ENCODE data around the gene IGFL2. TPM values are rescaled to one million over a fixed set of nuclear protein-coding genes. Genes with fewer than 3 reads are reported as not detected.
"Not testable (repeated sequence)": the region's sequence is repeated elsewhere in the genome, so short reads cannot be mapped to it uniquely, and the experiment has no call there.

The IGFL2 gene
- polyA plus RNA-seq, 2 donors = 0.12 to 5.4 TPM

DNA sequence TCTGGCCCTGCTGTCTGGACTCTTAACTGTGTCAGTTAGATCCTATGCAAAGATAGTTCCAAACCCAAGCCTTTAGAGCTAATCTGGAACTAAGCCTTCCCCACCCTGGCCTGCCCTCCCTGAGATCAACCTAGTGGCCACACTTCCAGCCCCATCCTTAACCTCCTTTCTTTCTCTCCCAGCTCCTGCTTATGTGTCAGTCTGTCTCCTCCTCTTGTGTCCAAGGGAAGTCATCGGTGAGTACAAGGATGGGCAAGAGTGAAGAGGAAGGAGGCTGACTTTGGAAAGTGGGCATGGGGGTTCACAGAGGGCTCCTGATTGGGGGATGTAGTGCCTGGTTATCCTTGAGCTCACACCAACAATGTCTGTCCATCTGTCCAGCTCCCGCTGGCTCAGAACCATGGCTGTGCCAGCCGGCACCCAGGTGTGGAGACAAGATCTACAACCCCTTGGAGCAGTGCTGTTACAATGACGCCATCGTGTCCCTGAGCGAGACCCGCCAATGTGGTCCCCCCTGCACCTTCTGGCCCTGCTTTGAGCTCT is 12.3 kb downstream of the IGFL2 start:
- Histone ChIP-seq H3K4me3 (ENCODE audit: low read depth in 1 of 2, low read length in 2 of 2) (no peak overlapping the region), H3K4me1 (ENCODE audit: control insufficient read depth in 2 of 2, insufficient read depth in 2 of 2, low read length in 1 of 2) (no peaks in the 10 kb centered on the region), H3K36me3 (ENCODE audit: control insufficient read depth in 2 of 2, insufficient read depth in 2 of 2, low read length in 1 of 2) (no peaks in the 10 kb centered on the region), H3K27ac (ENCODE audit: low read depth in 2 of 2, low read length in 1 of 2) (no peak overlapping the region), H3K9me3 (ENCODE audit: control insufficient read depth in 2 of 2, insufficient read depth in 1 of 2, low read depth in 1 of 2, low read length in 1 of 2) (no peaks in the 10 kb centered on the region), H3K27me3 (ENCODE audit: control insufficient read depth in 1 of 2, insufficient read depth in 2 of 2, low read length in 2 of 2) (no peaks in the 10 kb centered on the region)
- WGBS, 2 donors = 94 to 95% methylated on average over 7 of the region's 7 CpGs

DNA sequence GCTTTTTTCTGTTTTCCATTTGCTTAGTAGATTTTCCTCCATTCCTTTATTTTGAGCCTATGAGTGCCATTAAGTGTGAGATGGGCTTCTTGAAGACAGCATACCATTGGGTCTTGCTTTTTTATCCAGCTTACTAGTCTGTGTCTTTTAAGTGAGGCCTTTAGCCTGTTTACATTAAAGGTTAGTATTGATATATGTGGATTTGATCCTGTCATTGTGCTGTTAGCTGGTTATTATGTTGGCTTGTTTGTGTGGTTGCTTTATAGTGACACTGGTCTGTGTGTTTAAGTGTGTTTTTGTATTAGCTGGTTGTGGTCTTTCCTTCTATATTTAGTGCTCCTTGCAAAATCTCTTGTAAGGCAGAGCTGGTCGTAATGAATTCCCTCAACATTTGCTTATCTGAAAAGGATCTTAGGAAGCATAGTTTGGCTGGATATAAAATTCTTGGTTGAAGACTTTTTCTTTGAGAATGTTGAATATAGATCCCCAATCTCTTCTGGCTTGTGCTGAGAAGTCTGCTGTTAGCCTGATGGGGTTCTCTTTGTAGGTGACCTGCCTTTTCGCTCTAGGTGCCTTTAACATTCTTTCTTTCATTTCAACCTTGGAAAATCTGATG is 13.7 kb downstream of the IGFL2 start:
- not testable (repeated sequence) for H3K4me1 ChIP-seq (ENCODE audit: control insufficient read depth in 2 of 2, insufficient read depth in 2 of 2, low read length in 1 of 2); H3K27me3 ChIP-seq (ENCODE audit: control insufficient read depth in 1 of 2, insufficient read depth in 2 of 2, low read length in 2 of 2); H3K4me3 ChIP-seq (ENCODE audit: low read depth in 1 of 2, low read length in 2 of 2); H3K9me3 ChIP-seq (ENCODE audit: control insufficient read depth in 2 of 2, insufficient read depth in 1 of 2, low read depth in 1 of 2, low read length in 1 of 2); H3K27ac ChIP-seq (ENCODE audit: low read depth in 2 of 2, low read length in 1 of 2); H3K36me3 ChIP-seq (ENCODE audit: control insufficient read depth in 2 of 2, insufficient read depth in 2 of 2, low read length in 1 of 2)
- 65 to 84% methylated on average over 2 of the region's 2 CpGs for WGBS, 2 donors

DNA sequence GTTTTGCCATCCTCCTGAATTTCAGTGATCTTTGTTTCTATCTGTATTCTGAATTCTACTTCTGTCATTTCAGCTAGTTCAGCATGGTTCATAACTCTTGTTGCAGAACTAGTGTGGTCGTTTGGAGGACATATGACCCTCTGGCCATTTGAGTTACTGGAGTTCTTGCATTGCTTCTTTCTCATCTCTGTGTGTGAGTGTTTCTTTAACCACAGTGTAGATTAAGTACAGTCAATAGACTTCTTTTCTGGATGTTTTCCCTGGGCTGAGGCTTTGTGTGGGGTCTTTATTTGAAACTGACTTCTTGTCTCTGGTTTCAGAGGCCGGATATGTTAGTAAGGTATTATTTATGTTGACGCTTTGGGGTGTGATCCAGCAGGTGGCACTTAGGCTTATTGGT is 14.7 kb downstream of the IGFL2 start:
- Histone ChIP-seq H3K4me1 (ENCODE audit: control insufficient read depth in 2 of 2, insufficient read depth in 2 of 2, low read length in 1 of 2) (no peaks in the 10 kb centered on the region), H3K4me3 (ENCODE audit: low read depth in 1 of 2, low read length in 2 of 2) (no peak overlapping the region), H3K27me3 (ENCODE audit: control insufficient read depth in 1 of 2, insufficient read depth in 2 of 2, low read length in 2 of 2) (no peaks in the 10 kb centered on the region), H3K9me3 (ENCODE audit: control insufficient read depth in 2 of 2, insufficient read depth in 1 of 2, low read depth in 1 of 2, low read length in 1 of 2) (no peaks in the 10 kb centered on the region), H3K36me3 (ENCODE audit: control insufficient read depth in 2 of 2, insufficient read depth in 2 of 2, low read length in 1 of 2) (no peaks in the 10 kb centered on the region), H3K27ac (ENCODE audit: low read depth in 2 of 2, low read length in 1 of 2) (no peak overlapping the region)
- 68 to 74% methylated on average over 3 of the region's 3 CpGs for WGBS, 2 donors

DNA sequence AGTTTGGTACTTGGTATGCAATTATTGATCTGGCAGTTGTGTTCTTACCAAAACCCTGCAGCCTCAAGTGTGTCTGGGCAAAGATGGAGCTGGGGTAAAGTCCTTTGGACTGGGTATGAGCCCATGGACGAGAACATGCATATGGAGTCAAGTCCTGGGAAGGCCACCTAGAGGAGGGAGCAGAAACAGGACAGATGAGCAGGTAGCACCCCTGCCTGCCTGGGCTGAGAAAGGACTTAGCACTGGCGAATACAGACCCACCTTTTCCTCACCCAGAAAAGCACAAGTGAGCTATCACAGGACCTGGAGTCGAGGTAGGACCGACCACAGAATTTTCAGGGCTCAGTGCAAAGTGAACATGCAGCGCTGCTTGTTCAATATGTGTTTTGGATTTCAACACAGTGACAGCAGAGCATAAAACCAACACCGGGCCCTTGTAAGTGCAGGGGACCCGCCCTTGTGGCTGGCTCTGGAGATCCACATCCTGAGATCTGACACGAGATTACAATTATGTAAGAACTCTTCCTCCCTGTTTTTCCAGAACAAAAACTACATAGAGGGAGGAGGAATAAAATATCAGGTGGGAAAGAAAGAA is 25.9 kb downstream of the IGFL2 start:
- no peak overlapping the region for H3K4me3 ChIP-seq (ENCODE audit: low read depth in 1 of 2, low read length in 2 of 2)
- H3K27me3 ChIP-seq (ENCODE audit: control insufficient read depth in 1 of 2, insufficient read depth in 2 of 2, low read length in 2 of 2) = no peaks in the 10 kb centered on the region
- no peaks in the 10 kb centered on the region for H3K4me1 ChIP-seq (ENCODE audit: control insufficient read depth in 2 of 2, insufficient read depth in 2 of 2, low read length in 1 of 2)
- H3K27ac ChIP-seq (ENCODE audit: low read depth in 2 of 2, low read length in 1 of 2) = no peak overlapping the region
- no peaks in the 10 kb centered on the region for H3K9me3 ChIP-seq (ENCODE audit: control insufficient read depth in 2 of 2, insufficient read depth in 1 of 2, low read depth in 1 of 2, low read length in 1 of 2)
- no peaks in the 10 kb centered on the region for H3K36me3 ChIP-seq (ENCODE audit: control insufficient read depth in 2 of 2, insufficient read depth in 2 of 2, low read length in 1 of 2)
- 58 to 60% methylated on average over 8 of the region's 8 CpGs for WGBS, 2 donors

DNA sequence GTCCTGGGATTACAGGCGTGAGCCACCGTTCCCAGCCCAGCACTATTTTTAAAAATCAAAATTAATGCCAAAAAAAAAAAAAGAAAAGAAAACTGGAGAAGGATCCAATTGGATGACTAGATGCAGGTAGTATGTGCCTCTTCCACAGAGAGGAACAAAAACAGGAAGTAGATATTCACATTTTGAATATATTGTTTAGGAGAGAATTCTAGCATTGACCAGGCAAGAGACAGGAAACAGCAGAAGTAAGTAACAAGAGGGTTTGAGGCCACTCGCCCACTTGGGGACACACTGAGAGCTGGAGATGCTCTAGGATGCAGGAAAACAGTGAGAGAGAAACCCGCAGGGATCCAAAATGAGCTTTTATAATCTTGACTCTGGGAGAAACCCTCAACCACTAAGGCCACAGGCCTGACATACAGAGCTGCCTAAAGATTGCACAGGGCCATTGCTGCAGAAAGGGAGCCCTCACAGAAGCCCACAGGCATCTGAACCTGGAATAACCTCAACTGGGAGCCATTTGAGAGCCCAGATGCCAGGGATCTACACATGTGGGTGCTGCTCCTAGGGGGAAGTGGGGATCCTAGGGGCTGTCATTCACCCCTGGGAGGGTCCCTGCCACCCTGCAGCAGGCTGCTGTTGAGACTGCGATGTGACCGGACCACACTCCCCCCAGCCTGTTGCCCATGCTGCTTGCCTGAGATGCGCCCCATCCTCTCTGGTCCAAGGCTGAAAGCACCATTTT is 28.2 kb downstream of the IGFL2 start:
- WGBS, 2 donors = 83 to 85% methylated on average over 7 of the region's 7 CpGs
- no peaks in the 10 kb centered on the region for H3K9me3 ChIP-seq (ENCODE audit: control insufficient read depth in 2 of 2, insufficient read depth in 1 of 2, low read depth in 1 of 2, low read length in 1 of 2)
- no peaks in the 10 kb centered on the region for H3K36me3 ChIP-seq (ENCODE audit: control insufficient read depth in 2 of 2, insufficient read depth in 2 of 2, low read length in 1 of 2)
- no peak overlapping the region for H3K4me3 ChIP-seq (ENCODE audit: low read depth in 1 of 2, low read length in 2 of 2)
- no peaks in the 10 kb centered on the region for H3K27me3 ChIP-seq (ENCODE audit: control insufficient read depth in 1 of 2, insufficient read depth in 2 of 2, low read length in 2 of 2)
- H3K27ac ChIP-seq (ENCODE audit: low read depth in 2 of 2, low read length in 1 of 2) = no peak overlapping the region
- no peaks in the 10 kb centered on the region for H3K4me1 ChIP-seq (ENCODE audit: control insufficient read depth in 2 of 2, insufficient read depth in 2 of 2, low read length in 1 of 2)

DNA sequence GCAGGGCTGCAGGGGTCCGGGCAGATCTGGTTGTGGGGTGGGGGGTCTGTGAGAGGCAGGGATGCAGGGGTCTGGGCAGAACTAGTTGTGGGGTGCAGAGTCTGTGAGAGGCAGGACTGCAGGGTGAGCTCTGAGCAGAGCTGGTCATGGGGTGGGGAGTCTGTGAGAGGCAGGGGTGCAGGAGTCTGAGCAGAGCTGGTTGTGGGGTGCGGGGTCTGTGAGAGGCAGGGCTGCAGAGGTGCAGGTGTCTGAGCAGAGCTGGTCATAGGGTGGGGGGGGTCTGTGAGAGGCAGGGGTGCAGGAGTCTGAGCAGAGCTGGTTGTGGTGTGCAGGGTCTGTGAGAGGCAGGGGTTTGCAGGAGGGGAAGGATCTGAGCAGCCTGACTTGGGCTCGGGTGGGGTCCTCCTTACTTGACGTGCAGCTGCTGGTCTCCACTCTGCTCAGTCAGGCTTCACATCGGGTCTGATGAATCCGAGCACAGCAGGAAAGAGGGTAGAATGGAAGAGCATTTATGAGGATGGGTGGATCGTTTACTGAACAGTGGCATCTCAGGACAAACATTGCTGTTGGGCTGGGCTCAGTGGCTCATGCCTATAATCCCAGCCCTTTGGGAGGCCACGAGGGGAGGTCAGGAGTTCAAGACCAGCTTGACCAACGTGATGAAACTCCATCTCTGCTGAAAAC is 31.2 kb downstream of the IGFL2 start:
- no peaks in the 10 kb centered on the region for H3K36me3 ChIP-seq (ENCODE audit: control insufficient read depth in 2 of 2, insufficient read depth in 2 of 2, low read length in 1 of 2)
- no peaks in the 10 kb centered on the region for H3K9me3 ChIP-seq (ENCODE audit: control insufficient read depth in 2 of 2, insufficient read depth in 1 of 2, low read depth in 1 of 2, low read length in 1 of 2)
- H3K27me3 ChIP-seq (ENCODE audit: control insufficient read depth in 1 of 2, insufficient read depth in 2 of 2, low read length in 2 of 2) = no peaks in the 10 kb centered on the region
- H3K4me1 ChIP-seq (ENCODE audit: control insufficient read depth in 2 of 2, insufficient read depth in 2 of 2, low read length in 1 of 2) = no peaks in the 10 kb centered on the region
- H3K27ac ChIP-seq (ENCODE audit: low read depth in 2 of 2, low read length in 1 of 2) = no peak overlapping the region
- 58 to 64% methylated on average over 9 of the region's 9 CpGs for WGBS, 2 donors
- no peak overlapping the region for H3K4me3 ChIP-seq (ENCODE audit: low read depth in 1 of 2, low read length in 2 of 2)

DNA sequence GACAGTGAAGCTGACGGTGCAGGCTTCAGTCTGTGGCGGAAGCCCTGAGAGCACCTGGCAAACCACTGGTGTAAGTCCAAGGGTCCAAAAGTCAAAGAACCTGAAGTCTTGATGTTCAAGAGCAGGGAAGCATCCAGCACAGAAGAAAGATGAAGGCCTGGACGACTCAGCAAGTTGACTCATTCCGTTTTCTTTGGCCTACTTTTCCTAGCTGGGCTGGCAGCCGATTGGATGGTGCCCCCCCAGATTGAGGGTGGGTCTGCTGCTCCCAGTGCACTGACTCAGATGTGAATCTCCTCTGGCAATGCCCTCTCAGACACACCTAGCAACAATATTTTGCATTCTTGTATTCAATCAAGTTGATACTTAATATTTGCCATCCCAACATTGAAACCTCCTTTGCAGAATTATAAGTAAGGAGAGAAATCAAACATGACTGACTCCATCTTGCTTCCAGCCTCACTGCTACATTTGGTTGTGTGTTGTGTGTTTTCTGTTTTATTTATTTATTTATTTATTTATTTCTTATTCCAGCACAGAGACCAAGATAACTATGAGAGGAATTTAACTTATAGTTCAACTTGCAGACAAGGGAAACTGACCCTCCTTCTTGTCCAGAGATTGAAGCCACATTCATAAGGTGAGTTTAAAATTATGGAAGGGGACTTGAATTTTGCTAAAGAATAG is 32.8 kb downstream of the IGFL2 start:
- no peaks in the 10 kb centered on the region for H3K9me3 ChIP-seq (ENCODE audit: control insufficient read depth in 2 of 2, insufficient read depth in 1 of 2, low read depth in 1 of 2, low read length in 1 of 2)
- no peaks in the 10 kb centered on the region for H3K36me3 ChIP-seq (ENCODE audit: control insufficient read depth in 2 of 2, insufficient read depth in 2 of 2, low read length in 1 of 2)
- H3K4me3 ChIP-seq (ENCODE audit: low read depth in 1 of 2, low read length in 2 of 2) = no peak overlapping the region
- no peak overlapping the region for H3K27ac ChIP-seq (ENCODE audit: low read depth in 2 of 2, low read length in 1 of 2)
- WGBS, 2 donors = 44 to 56% methylated on average over 5 of the region's 5 CpGs
- no peaks in the 10 kb centered on the region for H3K27me3 ChIP-seq (ENCODE audit: control insufficient read depth in 1 of 2, insufficient read depth in 2 of 2, low read length in 2 of 2)
- no peaks in the 10 kb centered on the region for H3K4me1 ChIP-seq (ENCODE audit: control insufficient read depth in 2 of 2, insufficient read depth in 2 of 2, low read length in 1 of 2)

DNA sequence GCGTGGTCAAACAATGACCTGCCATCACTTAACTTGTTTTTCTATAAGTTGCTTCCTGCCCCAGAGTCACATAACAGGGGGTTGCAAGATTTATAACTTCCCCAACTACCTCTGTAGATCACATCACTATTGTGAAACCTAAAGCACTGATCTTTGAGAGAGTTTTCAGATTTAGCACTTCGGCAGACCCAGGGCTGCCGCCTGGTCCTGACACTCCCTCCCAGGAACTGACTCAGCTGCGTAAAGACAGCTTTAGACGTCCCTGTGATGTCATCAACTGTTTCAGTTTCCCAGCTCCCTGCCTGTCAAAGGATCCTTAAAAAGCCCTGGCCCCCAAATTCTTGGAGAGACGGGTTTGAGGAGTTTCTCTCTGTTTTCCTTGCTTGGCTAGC is 33.3 kb downstream of the IGFL2 start:
- no peaks in the 10 kb centered on the region for H3K36me3 ChIP-seq (ENCODE audit: control insufficient read depth in 2 of 2, insufficient read depth in 2 of 2, low read length in 1 of 2)
- H3K4me1 ChIP-seq (ENCODE audit: control insufficient read depth in 2 of 2, insufficient read depth in 2 of 2, low read length in 1 of 2) = no peaks in the 10 kb centered on the region
- no peaks in the 10 kb centered on the region for H3K9me3 ChIP-seq (ENCODE audit: control insufficient read depth in 2 of 2, insufficient read depth in 1 of 2, low read depth in 1 of 2, low read length in 1 of 2)
- no peak overlapping the region for H3K27ac ChIP-seq (ENCODE audit: low read depth in 2 of 2, low read length in 1 of 2)
- H3K4me3 ChIP-seq (ENCODE audit: low read depth in 1 of 2, low read length in 2 of 2) = no peak overlapping the region
- no peaks in the 10 kb centered on the region for H3K27me3 ChIP-seq (ENCODE audit: control insufficient read depth in 1 of 2, insufficient read depth in 2 of 2, low read length in 2 of 2)
- 53 to 58% methylated on average over 6 of the region's 6 CpGs for WGBS, 2 donors

DNA sequence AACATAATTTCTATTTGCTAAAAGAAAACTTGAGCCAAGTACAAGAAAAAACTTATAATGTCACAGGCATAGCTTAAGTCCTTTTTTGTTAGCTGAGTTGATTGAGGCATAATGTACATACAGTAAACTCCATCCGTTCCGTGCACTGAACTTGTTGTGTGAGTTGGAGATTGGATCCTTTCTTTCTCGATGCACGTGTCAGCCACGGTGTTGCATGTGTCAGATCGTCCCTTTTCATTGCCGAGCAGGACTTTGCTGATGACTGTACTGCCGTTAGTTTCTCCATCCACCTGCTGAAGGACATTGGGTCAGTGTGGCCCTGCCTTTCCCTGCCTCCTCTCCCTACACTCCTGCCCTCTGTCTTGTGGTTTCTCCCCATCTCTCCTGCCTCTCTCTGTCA is 34.4 kb downstream of the IGFL2 start:
- WGBS, 2 donors = 68 to 78% methylated on average over 8 of the region's 8 CpGs
- Histone ChIP-seq H3K4me3 (ENCODE audit: low read depth in 1 of 2, low read length in 2 of 2) (no peak overlapping the region), H3K27me3 (ENCODE audit: control insufficient read depth in 1 of 2, insufficient read depth in 2 of 2, low read length in 2 of 2) (no peaks in the 10 kb centered on the region), H3K9me3 (ENCODE audit: control insufficient read depth in 2 of 2, insufficient read depth in 1 of 2, low read depth in 1 of 2, low read length in 1 of 2) (no peaks in the 10 kb centered on the region), H3K4me1 (ENCODE audit: control insufficient read depth in 2 of 2, insufficient read depth in 2 of 2, low read length in 1 of 2) (no peaks in the 10 kb centered on the region), H3K27ac (ENCODE audit: low read depth in 2 of 2, low read length in 1 of 2) (no peak overlapping the region), H3K36me3 (ENCODE audit: control insufficient read depth in 2 of 2, insufficient read depth in 2 of 2, low read length in 1 of 2) (no peaks in the 10 kb centered on the region)

Data from esophagus (tissue), 2 donors.